ENCODE results near the gene ZNF174.
A peak's percentile ranks its signal among the peaks of the same experiment; 100 is the strongest.

ZNF174 gene

GRCh38 chr16:3400779-3401688 is at the start of gene ZNF174, which contains the start of gene ZSCAN32:
TSS of gene ZNF174 (plus strand) at chr16:3401215. CDS start at chr16:3402005, 790 bp downstream.
TSS of gene ZSCAN32 (minus strand) at chr16:3401004. CDS start at chr16:3397557, 3,447 bp downstream.
- intact Hi-C loops (cut with DNase I) = loop anchor here (1.0 to 2.0 kb wide), 4 partner anchors 36 to 118 kb away; partner anchors contain the start of genes TIGD7, ZNF263 and ZNF75A
- peak; percentile 98 to 100 (median 99) for DNase-seq

GRCh38 chr16:3355589-3355988 is 45.4 kb upstream of the ZNF174 start, which contains the start of gene OR2C1:
TSS of gene OR2C1 (plus strand) at chr16:3355889. CDS start at chr16:3355941, 52 bp downstream.
- intact Hi-C loops (cut with DNase I) = no loop called here
- no peak for DNase-seq

GRCh38 chr16:3356118-3356517 is 44.9 kb upstream of the ZNF174 start:
- DNase-seq = no peak
- intact Hi-C loops (cut with DNase I) = no loop called here

- DNase-seq = no peak
- intact Hi-C loops (cut with DNase I) = no loop called here
These were observed 42.1 kb upstream of the ZNF174 start for GRCh38 chr16:3358871-3359270.

GRCh38 chr16:3362931-3363330 is 38.1 kb upstream of the ZNF174 start:
- intact Hi-C loops (cut with DNase I) = loop anchor here (10.0 kb wide), 1 partner anchor 58 kb away; the partner anchor contains the start of genes TIGD7 and ZNF75A
- no peak for DNase-seq

- intact Hi-C loops (cut with DNase I) = loop anchor here (2.0 to 10.0 kb wide), 2 partner anchors 37 to 59 kb away; partner anchors contain the start of genes TIGD7, ZNF174, ZNF75A and ZSCAN32
- DNase-seq = no peak
These were observed 37.2 kb upstream of the ZNF174 start for GRCh38 chr16:3363793-3364192.

- peak; percentile 84 to 98 (median 89) for DNase-seq
- intact Hi-C loops (cut with DNase I) = loop anchor here (1.0 to 10.0 kb wide), 3 partner anchors 36 to 92 kb away; partner anchors contain the start of genes TIGD7, ZNF174, ZNF75A and ZSCAN32
These were observed 36.1 kb upstream of the ZNF174 start for GRCh38 chr16:3364774-3365427.

- intact Hi-C loops (cut with DNase I) = loop anchor here (10.0 kb wide), 1 partner anchor 64 kb away; the partner anchor contains the start of genes TIGD7 and ZNF75A
- no peak for DNase-seq
These were observed 31.9 kb upstream of the ZNF174 start for GRCh38 chr16:3369073-3369472.

- intact Hi-C loops (cut with DNase I) = no loop called here
- no peak for DNase-seq
These were observed 25.3 kb upstream of the ZNF174 start for GRCh38 chr16:3375680-3376079.

- DNase-seq = no peak
- intact Hi-C loops (cut with DNase I) = no loop called here
These were observed 23.1 kb upstream of the ZNF174 start for GRCh38 chr16:3377917-3378316.

GRCh38 chr16:3383045-3383448 is 18.0 kb upstream of the ZNF174 start:
- no peak for DNase-seq
- intact Hi-C loops (cut with DNase I) = no loop called here

- intact Hi-C loops (cut with DNase I) = no loop called here
These were observed 12.7 kb upstream of the ZNF174 start for GRCh38 chr16:3388325-3388724.

GRCh38 chr16:3389663-3390338 is 11.2 kb upstream of the ZNF174 start:
- DNase-seq = no peak
- intact Hi-C loops (cut with DNase I) = no loop called here

More at GRCh38 chr16:3388325-3388724, 12.7 kb upstream of the ZNF174 start:
- DNase-seq = no peak

GRCh38 chr16:3400446-3400778 is 603 bp upstream of the ZNF174 start:
- no peak for DNase-seq
- intact Hi-C loops (cut with DNase I) = loop anchor here (2.0 kb wide), 3 partner anchors 36 to 118 kb away; partner anchors contain the start of genes TIGD7, ZNF263 and ZNF75A

GRCh38 chr16:3401719-3402397 is 843 bp downstream of the ZNF174 start:
- no peak for DNase-seq
- intact Hi-C loops (cut with DNase I) = loop anchor here (1.0 to 2.0 kb wide), 4 partner anchors 37 to 119 kb away; partner anchors contain the start of genes TIGD7, ZNF263 and ZNF75A

- DNase-seq = no peak
- intact Hi-C loops (cut with DNase I) = no loop called here
These were observed 7.7 kb downstream of the ZNF174 start for GRCh38 chr16:3408561-3409197.

GRCh38 chr16:3413730-3414379 is 12.8 kb downstream of the ZNF174 start:
- peak in 1 of 10 donors; percentile 76 for DNase-seq
- intact Hi-C loops (cut with DNase I) = loop anchor here (2.0 kb wide), 1 partner anchor 19 kb away; no protein-coding TSS in a partner anchor

- intact Hi-C loops (cut with DNase I) = loop anchor here (2.0 kb wide), 1 partner anchor 19 kb away; no protein-coding TSS in a partner anchor
- DNase-seq = peak in 7 of 10 donors; percentile 14 to 92 (median 48)
These were observed 30.8 kb downstream of the ZNF174 start for GRCh38 chr16:3431779-3432219.

Measured in posterior cingulate gyrus (tissue), 11 donors.